Right hindlimb (tissue), 1 donor: ENCODE data around the gene GNG4.
A peak's percentile ranks its signal among the peaks of the same experiment; 100 is the strongest.

Source experiments
- DNase-seq: peaks from one replicate; pipeline ENCODE4 v3.0.0-alpha.2; 2018

Gene GNG4

DNA sequence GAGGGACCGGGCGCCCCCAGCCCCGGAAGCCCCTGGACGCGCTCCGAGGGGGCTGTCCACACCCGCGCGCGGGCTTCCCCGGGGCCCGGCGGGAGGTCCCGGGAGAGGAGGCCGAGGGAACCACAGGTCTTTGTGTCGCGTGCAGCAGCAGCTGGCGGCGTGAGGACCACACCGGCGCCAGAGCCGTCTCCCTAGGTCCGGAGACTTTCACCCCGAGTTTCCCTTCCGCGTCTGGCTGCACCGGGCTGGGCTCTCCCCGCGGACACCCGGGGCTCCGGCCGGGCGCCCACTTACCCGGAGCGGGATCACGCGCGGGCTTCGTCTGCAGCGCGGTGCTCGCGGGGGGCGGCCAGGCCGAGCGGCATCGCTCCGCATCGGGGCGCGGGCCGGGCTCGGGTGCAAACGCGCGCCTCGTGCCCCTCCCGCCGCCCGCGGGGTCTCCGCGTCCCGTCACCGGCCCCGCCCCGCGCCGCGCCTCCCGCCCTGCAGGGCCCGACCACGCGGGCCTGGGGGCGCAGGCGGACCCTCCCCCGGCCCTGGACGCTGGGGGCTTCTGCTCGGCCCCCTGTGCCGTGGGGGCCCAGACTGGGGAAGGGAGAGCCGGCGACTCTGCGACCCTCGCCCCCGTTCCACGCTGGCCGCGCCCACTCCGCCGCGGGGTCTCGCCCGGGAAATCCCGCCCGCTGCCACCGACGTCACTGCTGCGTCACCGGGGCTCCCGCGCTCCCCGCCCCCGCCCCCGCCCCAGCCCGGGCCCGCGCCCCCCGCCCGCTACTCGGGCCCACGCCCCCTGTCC lies at the start of gene GNG4:
GNG4 (minus strand) TSS at position 417 of the 796 bp plus-strand sequence. CDS start 65,946 bp downstream, outside the sequence.
- peak; percentile 52 for DNase-seq

- DNase-seq, result no peak
Observed at GRCh38 chr1:235697508-235697907, 47.9 kb upstream of the GNG4 start.

DNA sequence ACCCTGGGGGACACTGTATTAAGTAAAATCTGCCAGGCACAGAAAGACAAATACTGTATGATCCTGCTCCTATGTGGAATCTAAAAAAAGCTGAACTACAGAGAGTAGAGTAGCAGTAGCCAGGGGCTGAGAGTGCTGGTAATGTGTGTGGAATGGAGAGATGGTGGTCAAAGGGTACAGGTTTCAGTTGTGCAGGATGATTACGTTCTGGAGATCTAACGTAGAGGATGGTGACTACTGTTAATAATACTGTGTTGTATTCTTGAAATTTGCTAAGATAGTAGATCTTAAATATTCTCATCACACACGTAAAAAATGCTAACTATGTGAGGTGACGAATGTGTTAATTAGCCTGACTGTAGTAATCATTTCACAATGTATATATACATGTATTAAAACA lies 39.8 kb upstream of the GNG4 start:
- no peak for DNase-seq

DNA sequence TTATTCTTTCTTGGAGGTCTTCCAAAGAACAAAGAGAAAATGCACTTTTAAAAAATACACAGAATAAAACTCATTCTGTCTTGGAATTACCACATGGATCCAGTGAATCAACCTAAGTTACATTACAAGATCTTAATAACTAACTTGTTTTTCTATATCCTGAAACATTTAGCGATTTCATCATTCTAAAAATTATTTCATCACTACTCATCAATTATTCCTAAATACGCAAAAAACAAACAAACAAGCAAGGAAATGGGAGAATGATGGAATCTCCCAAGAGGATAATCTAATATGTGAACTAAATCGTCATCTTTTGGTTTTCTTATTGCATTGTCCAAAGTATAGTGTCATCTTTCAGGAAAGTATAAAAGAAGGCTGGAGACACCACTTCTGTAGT lies 38.5 kb upstream of the GNG4 start:
- no peak for DNase-seq

- no peak for DNase-seq
Observed at GRCh38 chr1:235683653-235684052, 34.1 kb upstream of the GNG4 start.

DNA sequence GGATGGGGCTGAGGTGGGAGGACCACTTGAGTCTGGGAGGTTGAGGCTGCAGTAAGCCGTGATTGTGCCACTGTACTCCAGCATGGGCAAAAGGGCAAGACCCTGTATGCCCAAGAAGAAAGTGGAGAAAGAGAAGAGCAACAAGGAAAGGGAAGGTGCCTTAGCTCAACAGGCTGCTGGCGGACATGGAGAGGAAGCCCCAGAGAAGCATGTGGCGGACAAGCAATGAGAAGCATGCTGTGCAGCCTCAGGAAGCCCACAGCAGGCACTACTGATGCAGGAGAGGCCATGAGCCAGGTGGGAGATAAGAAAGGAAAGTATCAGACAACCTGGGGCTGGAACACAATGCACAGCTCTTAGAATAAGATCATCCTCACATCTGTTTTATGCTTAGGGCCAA lies 32.6 kb upstream of the GNG4 start:
- no peak for DNase-seq

DNA sequence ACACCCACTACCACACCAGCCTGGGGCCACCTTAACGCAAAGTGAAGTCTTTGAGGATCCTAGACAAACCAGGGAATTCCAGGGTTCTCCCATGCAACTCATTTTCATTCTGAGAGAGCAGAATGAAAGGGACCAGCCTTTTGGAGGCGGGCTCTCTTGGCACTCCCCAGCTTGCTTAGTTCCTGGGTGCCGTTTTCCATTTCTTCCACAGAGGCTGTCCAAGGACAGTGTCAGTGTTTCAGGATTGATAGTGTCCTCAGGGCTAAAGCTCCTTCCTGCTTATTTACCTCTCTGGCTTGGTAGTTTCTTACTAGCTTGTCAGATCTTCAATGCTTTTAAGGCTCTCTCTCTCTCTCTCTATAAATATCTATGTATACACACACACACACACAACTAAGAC lies 30.1 kb upstream of the GNG4 start:
- no peak for DNase-seq

GRCh38 chr1:235679005-235679404 lies 29.4 kb upstream of the GNG4 start:
- DNase-seq, result no peak

DNA sequence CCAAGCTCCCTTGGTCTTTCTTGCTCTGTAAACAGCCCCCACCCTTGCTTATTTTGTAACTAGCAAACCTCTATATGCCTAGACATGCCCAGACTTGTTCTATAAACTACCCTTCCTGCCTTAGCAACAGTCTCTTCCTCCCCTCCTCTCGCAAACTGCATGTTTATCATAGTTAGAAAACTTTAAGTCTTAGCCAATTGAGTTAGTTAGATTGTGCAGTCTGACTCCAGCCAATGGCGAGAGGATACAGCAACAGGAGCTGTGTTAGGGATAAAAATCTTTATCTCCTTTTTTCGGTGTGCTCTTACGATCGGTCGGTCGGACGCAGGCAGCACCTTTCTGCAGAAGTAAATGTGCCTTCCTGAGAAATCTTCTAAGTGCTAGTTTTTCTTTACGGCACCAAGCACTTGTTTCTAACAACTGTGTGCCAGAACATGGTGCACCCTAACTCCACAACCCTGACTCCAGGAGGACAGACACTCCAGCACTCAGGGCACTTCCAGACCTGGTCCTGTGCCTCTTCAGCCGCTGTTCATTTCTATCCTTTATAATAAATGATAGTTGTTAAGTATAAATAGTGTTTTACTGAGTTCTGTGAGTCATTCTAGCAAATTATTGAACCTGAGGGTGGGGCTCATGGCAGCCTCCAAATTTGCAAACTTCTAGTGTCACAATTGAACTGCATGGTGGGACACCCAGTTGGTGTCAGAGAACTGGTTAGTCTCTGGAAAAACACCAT lies 25.7 kb upstream of the GNG4 start:
- DNase-seq, result no peak

DNA sequence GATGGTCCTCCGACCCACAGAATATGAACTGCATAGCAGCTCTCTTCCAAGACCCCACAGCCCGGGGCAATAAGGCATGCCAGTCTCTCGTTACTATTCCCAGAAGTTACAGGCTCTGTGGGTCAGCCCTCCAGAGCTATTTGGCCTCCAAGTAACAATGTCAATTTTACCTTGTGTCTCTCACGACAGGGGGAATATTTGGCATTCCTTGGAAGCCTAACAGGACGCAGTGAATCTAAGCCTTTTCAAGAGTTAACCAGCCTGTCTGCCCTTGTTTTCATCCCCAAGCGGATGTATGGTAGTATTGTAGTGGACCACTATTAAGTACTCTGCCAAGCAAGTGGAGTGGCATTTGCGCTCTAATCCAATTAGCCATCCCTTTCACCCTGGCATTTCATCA lies 24.4 kb upstream of the GNG4 start:
- DNase-seq, result no peak

DNA sequence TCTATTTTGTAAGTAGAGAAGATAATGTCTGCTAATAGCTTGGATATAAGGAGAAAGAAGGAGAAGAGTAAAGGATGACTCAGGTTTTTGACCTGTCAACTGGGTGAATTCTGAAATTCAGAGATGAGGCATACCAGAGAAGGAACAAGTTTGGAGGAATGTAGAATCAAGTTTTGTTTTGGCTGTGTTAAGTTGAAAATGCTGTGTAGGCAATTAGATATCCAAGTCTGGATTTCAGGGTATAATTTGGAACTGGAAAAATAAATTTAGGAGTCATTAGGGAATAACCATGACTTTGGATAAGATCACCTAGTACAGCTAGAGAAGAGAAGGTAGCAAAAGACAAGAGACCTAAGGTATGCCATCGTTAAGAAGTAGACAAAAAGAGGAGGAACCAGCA lies 22.4 kb upstream of the GNG4 start:
- no peak for DNase-seq

GRCh38 chr1:235670157-235670776 lies 20.7 kb upstream of the GNG4 start:
- DNase-seq, result no peak

DNA sequence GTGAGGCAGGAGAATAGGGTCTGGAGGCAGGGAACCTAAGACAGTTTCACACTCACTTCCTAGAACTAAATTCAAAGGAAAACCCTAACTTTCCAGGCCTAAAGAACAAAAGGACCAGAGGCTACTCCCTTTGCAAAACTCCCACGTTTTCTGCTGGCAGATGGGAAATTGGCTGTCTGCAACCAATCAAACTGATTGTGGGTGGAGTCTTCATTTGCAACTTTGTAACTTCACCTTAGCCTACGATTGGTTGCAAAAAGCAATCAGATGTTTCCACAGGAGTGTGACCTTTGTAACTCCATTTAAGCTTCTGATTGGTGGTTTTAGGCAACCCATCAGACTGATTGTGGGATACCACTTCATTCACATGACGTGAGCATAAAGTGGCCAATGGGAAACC lies 19.7 kb upstream of the GNG4 start:
- DNase-seq, result no peak

GRCh38 chr1:235663628-235664027 lies 14.0 kb upstream of the GNG4 start:
- no peak for DNase-seq

GRCh38 chr1:235661568-235661967 lies 12.0 kb upstream of the GNG4 start:
- no peak for DNase-seq

DNA sequence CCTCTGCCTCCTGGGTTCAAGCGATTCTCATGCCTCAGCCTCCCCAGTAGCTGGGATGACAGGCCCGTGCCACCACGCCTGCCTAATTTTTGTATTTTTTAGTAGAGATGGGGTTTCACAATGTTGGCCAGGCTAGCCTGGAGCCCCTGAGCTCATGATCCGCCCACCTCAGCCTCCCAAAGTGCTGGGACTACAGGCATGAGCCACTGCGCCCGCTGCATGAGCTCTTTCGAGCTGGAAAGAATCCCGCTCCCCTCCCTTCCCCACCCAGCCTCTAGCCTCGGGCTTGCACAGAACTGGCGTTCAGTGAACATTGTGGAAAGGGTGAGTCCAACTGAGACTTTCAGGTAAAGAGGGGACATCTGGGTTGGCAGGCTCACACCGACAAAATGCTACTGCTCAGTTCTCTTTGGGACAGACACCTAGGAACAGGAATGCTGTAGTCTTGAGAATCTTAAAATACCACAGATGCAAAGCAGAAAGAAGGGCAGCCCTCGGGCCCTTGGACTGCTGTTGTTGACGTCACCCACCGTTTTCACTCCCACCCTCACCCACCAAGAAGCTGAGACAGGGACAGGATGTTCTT lies 9.7 kb upstream of the GNG4 start:
- DNase-seq, result no peak

GRCh38 chr1:235657747-235658526 lies 8.4 kb upstream of the GNG4 start:
- DNase-seq, result no peak

- no peak for DNase-seq
Observed at GRCh38 chr1:235657269-235657668, 7.7 kb upstream of the GNG4 start.

DNA sequence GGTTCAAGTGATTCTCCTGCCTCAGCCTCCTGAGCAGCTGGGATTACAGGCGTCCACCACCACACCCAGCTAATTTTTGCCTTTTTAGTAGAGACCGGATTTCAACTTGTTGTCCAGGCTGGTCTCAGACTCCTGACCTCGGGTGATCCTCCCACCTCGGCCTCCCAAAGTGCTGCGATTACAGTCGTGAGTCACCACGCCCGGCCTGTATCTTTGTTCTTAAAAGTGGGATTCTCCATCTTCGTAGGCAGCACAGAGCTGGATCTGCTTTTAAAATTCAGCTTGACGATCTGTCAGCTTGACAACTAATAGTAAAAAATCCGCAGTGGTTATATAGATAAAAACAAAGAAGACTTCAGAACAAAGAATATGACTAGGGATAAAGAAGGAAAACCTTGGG lies 2.8 kb upstream of the GNG4 start:
- no peak for DNase-seq

GRCh38 chr1:235651170-235651806 lies 1.7 kb upstream of the GNG4 start:
- no peak for DNase-seq

GRCh38 chr1:235650341-235651169 lies 971 bp upstream of the GNG4 start:
- DNase-seq, result no peak
